ENCODE data around the gene SNAP91. TPM values are rescaled to one million over a fixed set of nuclear protein-coding genes. Genes with fewer than 3 reads are reported as not detected.
A peak's percentile ranks its signal among the peaks of the same experiment; 100 is the strongest.

SNAP91 gene
- total RNA-seq, 1 experiment from 2014 or later: 1.3 TPM

DNA sequence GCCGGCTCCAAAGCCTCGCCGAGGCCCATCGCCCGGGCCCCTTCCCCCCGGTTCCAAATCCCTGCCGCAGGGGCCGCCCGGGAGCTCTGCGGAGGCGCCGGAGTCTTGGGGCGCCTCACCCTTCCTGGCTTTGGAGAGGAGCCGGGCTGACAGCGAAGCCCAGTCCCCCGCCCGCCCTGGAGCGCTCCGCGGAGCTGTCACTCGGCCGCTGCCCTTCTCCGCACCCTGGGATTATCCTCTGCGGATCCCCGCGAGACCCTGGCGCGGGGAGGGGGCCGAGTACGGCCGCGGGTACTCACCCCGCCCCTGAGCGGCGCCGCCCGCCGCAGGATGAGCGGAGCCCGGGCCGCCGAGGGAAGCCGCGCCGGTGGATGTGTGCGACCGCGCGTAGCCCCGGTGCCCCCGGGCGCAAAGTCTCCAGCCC, 343 bp downstream of the SNAP91 start:
- peaks cover 9% of the 10 kb centered on the region for H3K23me2 ChIP-seq (ENCODE audit: insufficient read length, low read depth, low read length, poor library complexity, severe bottlenecking)
- DNase-seq: peak; percentile 45
- H3K27ac ChIP-seq (ENCODE audit: insufficient read length, low read depth, low read length): no peak overlapping the region
- H3K14ac ChIP-seq (ENCODE audit: insufficient read depth, low read length): no peak overlapping the region
- H3K4me1 Mint-ChIP-seq: peaks cover 2 to 3% of the 10 kb centered on the region in 2 experiments; a peak in 1 of 4 replicates
- H3T11ph ChIP-seq (ENCODE audit: low read length): no peak overlapping the region
- H3K4me1 ChIP-seq (ENCODE audit: insufficient read depth, low read length): no peaks in the 10 kb centered on the region
- no peak overlapping the region for H4K91ac ChIP-seq (ENCODE audit: insufficient read length, low read depth, low read length)
- H4K20me1 ChIP-seq (ENCODE audit: control insufficient read depth, insufficient read depth, insufficient read length): no peaks in the 10 kb centered on the region
- H3K36me3 Mint-ChIP-seq (ENCODE audit: insufficient read depth in 1 of 3, low read depth in 3 of 3): no peaks in the 10 kb centered on the region; a peak in 1 of 7 replicates
- no peak overlapping the region for H2AK5ac ChIP-seq (ENCODE audit: insufficient read length, low read length)
- H3K18ac ChIP-seq (ENCODE audit: insufficient read length, low read depth, low read length): no peak overlapping the region
- H4K5ac ChIP-seq (ENCODE audit: insufficient read length, low read depth, low read length): no peak overlapping the region
- peak overlapping the region; percentile 67 for H3K4me2 ChIP-seq (ENCODE audit: insufficient read depth, insufficient read length, low read length)
- H2BK120ac ChIP-seq (ENCODE audit: low read depth, low read length, poor library complexity, severe bottlenecking): no peak overlapping the region
- peaks cover 70% of the 10 kb centered on the region for H3K27me3 Mint-ChIP-seq (ENCODE audit: low read depth)
- H3K4me3 Mint-ChIP-seq: peak overlapping the region; percentile 78 to 93
- no peak overlapping the region for H3K56ac ChIP-seq (ENCODE audit: insufficient read length, low read depth, low read length)
- H2BK20ac ChIP-seq (ENCODE audit: low read depth, low read length, poor library complexity, severe bottlenecking): no peak overlapping the region
- H3K79me2 ChIP-seq (ENCODE audit: insufficient read depth, low read length): no peaks in the 10 kb centered on the region
- peaks cover 2 to 3% of the 10 kb centered on the region in 2 experiments; a peak in 1 of 5 replicates for H3K9me3 Mint-ChIP-seq
- H4K8ac ChIP-seq (replicated peaks; ENCODE audit: insufficient read length, low read depth, low read length): no peak overlapping the region
- no peak overlapping the region for H2AFZ ChIP-seq (ENCODE audit: low read length)
- TF ChIP-seq, protein P1, sequence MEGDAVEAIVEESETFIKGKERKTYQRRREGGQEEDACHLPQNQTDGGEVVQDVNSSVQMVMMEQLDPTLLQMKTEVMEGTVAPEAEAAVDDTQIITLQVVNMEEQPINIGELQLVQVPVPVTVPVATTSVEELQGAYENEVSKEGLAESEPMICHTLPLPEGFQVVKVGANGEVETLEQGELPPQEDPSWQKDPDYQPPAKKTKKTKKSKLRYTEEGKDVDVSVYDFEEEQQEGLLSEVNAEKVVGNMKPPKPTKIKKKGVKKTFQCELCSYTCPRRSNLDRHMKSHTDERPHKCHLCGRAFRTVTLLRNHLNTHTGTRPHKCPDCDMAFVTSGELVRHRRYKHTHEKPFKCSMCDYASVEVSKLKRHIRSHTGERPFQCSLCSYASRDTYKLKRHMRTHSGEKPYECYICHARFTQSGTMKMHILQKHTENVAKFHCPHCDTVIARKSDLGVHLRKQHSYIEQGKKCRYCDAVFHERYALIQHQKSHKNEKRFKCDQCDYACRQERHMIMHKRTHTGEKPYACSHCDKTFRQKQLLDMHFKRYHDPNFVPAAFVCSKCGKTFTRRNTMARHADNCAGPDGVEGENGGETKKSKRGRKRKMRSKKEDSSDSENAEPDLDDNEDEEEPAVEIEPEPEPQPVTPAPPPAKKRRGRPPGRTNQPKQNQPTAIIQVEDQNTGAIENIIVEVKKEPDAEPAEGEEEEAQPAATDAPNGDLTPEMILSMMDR (conservative IDR thresholded peaks at IDR 0.05): no peak
- H2BK12ac ChIP-seq (ENCODE audit: insufficient read length, low read depth, low read length): no peak overlapping the region
- H3K27me3 ChIP-seq (ENCODE audit: insufficient read depth, low read length): peaks cover 12% of the 10 kb centered on the region; the same call in 1 of the 2 replicates
- H3K23ac ChIP-seq (ENCODE audit: insufficient read length, low read depth, low read length): no peak overlapping the region
- no CpG with 5 or more reads among the region's 52 CpGs for WGBS (ENCODE audit: extremely low coverage, insufficient read length, low lambda C conversion rate)
- H3K9me3 ChIP-seq (ENCODE audit: control insufficient read depth, low read depth, low read length): no peaks in the 10 kb centered on the region
- H3K79me1 ChIP-seq (ENCODE audit: insufficient read depth, low read depth, low read length, poor library complexity, severe bottlenecking): no peaks in the 10 kb centered on the region
- H2BK5ac ChIP-seq (ENCODE audit: insufficient read length, low read length): no peak overlapping the region
- no peak overlapping the region for H3K27ac Mint-ChIP-seq
- no peak overlapping the region for H2BK15ac ChIP-seq (ENCODE audit: low read depth, low read length)
- H3K4ac ChIP-seq (ENCODE audit: low read depth, low read length): no peak overlapping the region
- H3K9ac ChIP-seq (ENCODE audit: extremely low read depth, insufficient read length, low read length): no peak overlapping the region
